LNCAP (cell line): Measurements from ENCODE around the gene LRCH4.

Experiments
- CTCF ChIP-seq: fragments of 450-650 bp; IDR thresholded peaks from 2 replicates; pipeline ENCODE4 v1.5.1; 2017; ENCODE audit warnings: mild to moderate bottlenecking

The LRCH4 gene

GRCh38 chr7:100538654-100539435 lies 47.1 kb downstream of the LRCH4 start, which contains the start of gene AGFG2:
Gene AGFG2 (plus strand): TSS chr7:100539203. CDS start chr7:100539347, 144 bp downstream.
- TF ChIP-seq CTCF: no peak

- TF ChIP-seq CTCF: no peak
These were observed 47.6 kb downstream of the LRCH4 start for GRCh38 chr7:100538348-100538653.

GRCh38 chr7:100532165-100533022 lies 53.5 kb downstream of the LRCH4 start:
- no peak for TF ChIP-seq CTCF
